ENCODE data around the gene USP38. TPM values are rescaled to one million over a fixed set of nuclear protein-coding genes. Genes with fewer than 3 reads are reported as not detected.
A peak's percentile ranks its signal among the peaks of the same experiment; 100 is the strongest.

USP38 gene
- total and polyA plus RNA-seq, 4 donors, result 4.9 to 18.4 (median 11.9) TPM

DNA sequence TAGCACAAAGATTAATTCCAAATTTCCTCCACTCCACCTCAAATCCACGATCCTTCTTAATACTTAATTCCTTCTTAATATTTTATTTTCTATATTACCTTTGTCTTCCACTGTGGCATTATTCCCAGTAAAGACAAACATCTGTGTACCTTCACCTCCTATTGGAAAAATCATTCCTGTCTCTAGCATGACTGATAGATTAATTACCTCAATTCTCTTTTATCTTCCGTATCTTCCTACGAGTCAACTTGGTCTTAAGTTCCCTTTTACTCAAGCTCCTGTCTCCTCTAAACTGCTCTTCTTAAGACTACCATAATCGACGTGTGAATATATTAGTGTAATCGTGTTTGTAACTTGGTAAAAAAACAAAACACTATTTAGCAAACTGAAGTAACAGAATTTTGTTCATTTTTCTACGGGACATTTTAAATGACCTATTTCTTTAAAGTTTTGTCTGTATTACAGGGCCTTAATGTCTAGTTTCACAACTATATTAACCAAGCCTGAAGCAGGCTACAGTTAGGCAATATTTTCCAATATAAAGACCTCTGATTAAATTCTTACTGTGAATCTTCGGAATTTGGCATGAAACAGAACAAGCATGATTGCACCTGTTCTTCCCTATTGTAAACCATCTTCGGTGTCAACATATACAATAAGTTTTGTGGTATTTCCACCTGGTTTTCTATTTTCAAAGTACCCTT lies 1.1 kb upstream of the USP38 start:
- Histone ChIP-seq H3K27me3 (ENCODE audit: control insufficient read depth in 1 of 2, insufficient read depth in 2 of 2, low read length in 1 of 2) (no peaks in the 10 kb centered on the region), H3K4me1 (ENCODE audit: control insufficient read depth in 1 of 2, insufficient read depth in 2 of 2, low read length in 2 of 2) (peaks cover 0 to 2% of the 10 kb centered on the region in 2 donors), H3K4me3 (ENCODE audit: low read length in 2 of 2) (peak overlapping the region; percentile 65 to 96), H3K9me3 (ENCODE audit: control insufficient read depth, low read length) (no peaks in the 10 kb centered on the region), H3K36me3 (ENCODE audit: control insufficient read depth in 1 of 2, insufficient read depth in 2 of 2, low read length in 1 of 2) (no peaks in the 10 kb centered on the region), H3K27ac (ENCODE audit: low read depth in 1 of 2, low read length in 2 of 2) (no peak overlapping the region)
- ATAC-seq (ENCODE audit: low FRiP score) (no peak), DNase-seq (no peak)
- 65 to 69% methylated on average over 9 of the region's 9 CpGs for WGBS, 2 donors
- intact Hi-C loops (cut with DNase I), result no loop called here

DNA sequence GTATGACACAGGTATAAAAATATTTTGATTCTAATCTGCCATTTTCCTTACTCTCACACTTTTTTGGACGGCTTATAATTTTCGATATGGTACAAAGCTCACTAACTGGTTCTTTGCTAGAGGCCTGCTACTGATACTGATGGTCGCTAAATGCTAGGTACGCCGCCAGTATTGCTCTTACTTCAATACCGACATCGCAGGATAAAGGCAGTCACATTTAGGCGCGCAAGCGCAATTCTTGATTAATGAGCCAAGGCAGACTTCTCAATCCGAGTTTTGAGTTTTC lies 557 bp upstream of the USP38 start:
- no peak for DNase-seq
- Histone ChIP-seq H3K27me3 (ENCODE audit: control insufficient read depth in 1 of 2, insufficient read depth in 2 of 2, low read length in 1 of 2) (no peaks in the 10 kb centered on the region), H3K4me1 (ENCODE audit: control insufficient read depth in 1 of 2, insufficient read depth in 2 of 2, low read length in 2 of 2) (peaks cover 0 to 2% of the 10 kb centered on the region in 2 donors), H3K9me3 (ENCODE audit: control insufficient read depth, low read length) (no peaks in the 10 kb centered on the region), H3K27ac (ENCODE audit: low read depth in 1 of 2, low read length in 2 of 2) (peak overlapping the region; percentile 23 to 77), H3K4me3 (ENCODE audit: low read length in 2 of 2) (peak overlapping the region; percentile 65 to 96), H3K36me3 (ENCODE audit: control insufficient read depth in 1 of 2, insufficient read depth in 2 of 2, low read length in 1 of 2) (no peaks in the 10 kb centered on the region)
- ATAC-seq (ENCODE audit: low FRiP score), result peak; percentile 31
- intact Hi-C loops (cut with DNase I), result no loop called here
- 0% methylated on average over 11 of the region's 11 CpGs for whole genome bisulfite sequencing, 2 donors

DNA sequence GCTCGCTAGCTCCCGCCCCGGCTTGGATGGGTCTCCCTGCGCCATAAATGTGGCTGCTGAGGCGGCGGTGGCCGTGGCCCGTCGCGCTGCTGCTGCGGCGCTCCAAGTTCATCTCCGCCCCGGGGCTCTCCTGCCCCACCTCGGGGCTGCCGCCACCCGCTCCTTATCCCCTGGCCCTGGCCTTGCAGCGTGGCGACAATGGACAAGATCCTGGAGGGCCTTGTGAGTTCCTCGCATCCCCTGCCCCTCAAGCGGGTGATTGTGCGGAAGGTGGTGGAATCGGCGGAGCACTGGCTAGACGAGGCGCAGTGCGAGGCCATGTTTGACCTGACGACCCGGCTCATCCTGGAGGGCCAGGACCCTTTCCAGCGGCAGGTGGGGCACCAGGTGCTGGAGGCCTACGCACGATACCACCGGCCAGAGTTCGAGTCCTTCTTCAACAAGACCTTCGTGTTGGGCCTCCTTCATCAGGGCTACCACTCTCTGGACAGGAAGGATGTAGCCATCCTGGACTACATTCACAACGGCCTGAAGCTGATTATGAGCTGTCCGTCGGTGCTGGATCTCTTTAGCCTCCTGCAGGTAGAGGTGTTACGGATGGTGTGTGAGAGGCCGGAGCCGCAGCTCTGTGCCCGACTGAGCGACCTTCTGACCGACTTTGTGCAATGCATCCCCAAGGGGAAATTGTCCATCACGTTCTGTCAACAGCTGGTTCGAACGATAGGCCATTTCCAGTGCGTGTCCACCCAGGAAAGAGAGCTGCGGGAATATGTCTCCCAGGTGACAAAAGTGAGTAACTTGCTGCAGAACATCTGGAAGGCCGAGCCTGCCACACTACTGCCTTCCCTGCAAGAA lies 763 bp downstream of the USP38 start:
- intact Hi-C loops (cut with DNase I), result no loop called here
- Histone ChIP-seq H3K27ac (ENCODE audit: low read depth in 1 of 2, low read length in 2 of 2) (peak overlapping the region; percentile 36 to 82), H3K9me3 (ENCODE audit: control insufficient read depth, low read length) (no peaks in the 10 kb centered on the region), H3K4me1 (ENCODE audit: control insufficient read depth in 1 of 2, insufficient read depth in 2 of 2, low read length in 2 of 2) (no peaks in the 10 kb centered on the region), H3K4me3 (ENCODE audit: low read length in 2 of 2) (peak overlapping the region; percentile 77 to 94), H3K27me3 (ENCODE audit: control insufficient read depth in 1 of 2, insufficient read depth in 2 of 2, low read length in 1 of 2) (no peaks in the 10 kb centered on the region), H3K36me3 (ENCODE audit: control insufficient read depth in 1 of 2, insufficient read depth in 2 of 2, low read length in 1 of 2) (no peaks in the 10 kb centered on the region)
- no peak for ATAC-seq (ENCODE audit: low FRiP score)
- 0% methylated on average over 49 to 50 of the region's 50 CpGs for WGBS, 2 donors
- DNase-seq, result peak in 1 of 2 donors; percentile 54

DNA sequence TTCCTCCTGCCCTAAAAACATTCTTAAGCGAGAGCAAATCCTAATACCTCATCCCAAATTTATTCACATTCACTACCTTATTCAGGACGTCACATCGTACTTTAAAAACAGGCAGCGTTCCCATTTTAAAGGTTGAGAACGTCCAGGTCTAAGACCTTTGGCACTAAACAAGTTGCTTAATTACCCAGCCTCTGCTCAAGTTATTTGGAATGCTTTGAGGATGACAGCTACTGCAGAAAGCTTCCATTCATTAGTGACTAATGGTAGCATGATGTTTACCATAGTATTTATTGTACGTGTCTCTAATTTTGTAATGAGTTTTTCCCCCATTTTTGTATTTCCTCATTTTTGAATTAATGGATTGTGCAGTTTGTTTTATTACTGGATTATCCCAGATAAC lies 1.5 kb downstream of the USP38 start:
- peak overlapping the region; percentile 77 to 94 for H3K4me3 ChIP-seq (ENCODE audit: low read length in 2 of 2)
- H3K36me3 ChIP-seq (ENCODE audit: control insufficient read depth in 1 of 2, insufficient read depth in 2 of 2, low read length in 1 of 2), result no peaks in the 10 kb centered on the region
- no peaks in the 10 kb centered on the region for H3K27me3 ChIP-seq (ENCODE audit: control insufficient read depth in 1 of 2, insufficient read depth in 2 of 2, low read length in 1 of 2)
- 1 to 2% methylated on average over 6 of the region's 6 CpGs for WGBS, 2 donors
- no peak overlapping the region for H3K27ac ChIP-seq (ENCODE audit: low read depth in 1 of 2, low read length in 2 of 2)
- H3K4me1 ChIP-seq (ENCODE audit: control insufficient read depth in 1 of 2, insufficient read depth in 2 of 2, low read length in 2 of 2), result no peaks in the 10 kb centered on the region
- intact Hi-C loops (cut with DNase I), result no loop called here
- H3K9me3 ChIP-seq (ENCODE audit: control insufficient read depth, low read length), result no peaks in the 10 kb centered on the region
- ATAC-seq (ENCODE audit: low FRiP score) (no peak), DNase-seq (no peak)

DNA sequence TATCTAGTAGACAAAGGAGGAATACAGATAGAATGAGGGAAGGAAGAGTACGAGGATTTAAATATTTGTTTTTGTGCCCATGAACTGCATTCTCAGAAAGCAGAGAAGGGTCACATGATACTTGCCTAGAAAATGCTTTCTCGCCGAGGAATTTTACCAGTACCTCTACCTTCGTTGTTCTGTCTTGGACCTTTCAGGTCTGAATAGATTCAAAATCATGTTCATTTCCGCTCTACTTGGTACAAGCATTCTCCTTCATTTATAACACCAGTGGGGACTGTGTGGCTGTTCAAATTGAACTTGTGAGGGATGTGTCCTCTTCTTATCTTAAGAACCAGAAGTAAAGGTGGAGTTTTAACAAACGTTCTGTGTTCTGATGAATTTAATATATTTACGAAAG lies 1.9 kb downstream of the USP38 start:
- no peak for DNase-seq
- 3 to 4% methylated on average over 7 of the region's 7 CpGs for WGBS, 2 donors
- Histone ChIP-seq H3K27me3 (ENCODE audit: control insufficient read depth in 1 of 2, insufficient read depth in 2 of 2, low read length in 1 of 2) (no peaks in the 10 kb centered on the region), H3K36me3 (ENCODE audit: control insufficient read depth in 1 of 2, insufficient read depth in 2 of 2, low read length in 1 of 2) (no peaks in the 10 kb centered on the region), H3K27ac (ENCODE audit: low read depth in 1 of 2, low read length in 2 of 2) (no peak overlapping the region), H3K4me1 (ENCODE audit: control insufficient read depth in 1 of 2, insufficient read depth in 2 of 2, low read length in 2 of 2) (no peaks in the 10 kb centered on the region), H3K4me3 (ENCODE audit: low read length in 2 of 2) (peak overlapping the region; percentile 77 to 94), H3K9me3 (ENCODE audit: control insufficient read depth, low read length) (no peaks in the 10 kb centered on the region)
- intact Hi-C loops (cut with DNase I), result no loop called here
- ATAC-seq (ENCODE audit: low FRiP score), result no peak

DNA sequence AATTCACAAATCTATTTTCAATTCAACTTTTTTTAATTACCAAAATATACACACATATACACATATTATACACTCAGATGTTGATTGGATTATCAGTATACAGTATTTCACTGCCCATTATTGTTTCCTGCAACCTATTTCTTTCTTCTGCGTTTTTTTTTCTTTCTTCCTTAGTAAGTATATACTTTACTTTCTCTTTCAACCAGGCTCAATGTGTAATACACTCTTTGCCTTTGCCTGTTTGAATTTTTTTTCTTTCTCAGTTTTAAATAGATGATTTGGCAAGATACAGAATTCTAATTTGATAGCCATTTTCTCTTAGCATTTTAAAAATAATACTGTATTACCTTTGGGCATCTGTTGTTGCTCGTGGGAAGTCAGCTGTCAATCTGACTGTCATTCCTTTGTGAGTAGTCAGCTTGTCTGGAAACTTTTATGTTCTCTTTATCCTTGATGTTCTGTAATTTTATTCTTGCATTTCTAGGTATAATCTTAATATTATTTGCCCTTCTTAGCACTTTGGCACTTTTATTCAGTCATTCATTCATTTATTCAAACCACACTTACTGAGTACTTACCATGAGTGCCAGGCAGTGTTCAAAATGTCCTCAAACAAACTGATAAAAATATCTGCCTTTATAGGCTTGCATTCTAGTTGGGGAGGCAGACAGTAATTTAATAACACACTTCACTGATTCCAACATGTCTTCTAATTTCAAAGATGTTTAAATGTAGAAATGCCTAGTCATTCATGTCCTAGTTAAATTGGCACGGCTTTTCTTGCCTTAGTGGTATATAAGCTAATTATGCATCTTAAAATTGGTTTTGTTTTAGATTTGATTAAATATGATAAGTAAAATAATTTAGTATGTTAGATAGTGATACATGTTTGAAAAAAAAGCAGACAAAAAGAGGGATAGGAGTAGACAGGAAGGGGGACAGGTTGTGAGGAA lies 3.7 kb downstream of the USP38 start:
- DNase-seq (no peak), ATAC-seq (ENCODE audit: low FRiP score) (no peak)
- no peaks in the 10 kb centered on the region for H3K4me1 ChIP-seq (ENCODE audit: control insufficient read depth in 1 of 2, insufficient read depth in 2 of 2, low read length in 2 of 2)
- no peaks in the 10 kb centered on the region for H3K27me3 ChIP-seq (ENCODE audit: control insufficient read depth in 1 of 2, insufficient read depth in 2 of 2, low read length in 1 of 2)
- H3K36me3 ChIP-seq (ENCODE audit: control insufficient read depth in 1 of 2, insufficient read depth in 2 of 2, low read length in 1 of 2), result no peaks in the 10 kb centered on the region
- H3K9me3 ChIP-seq (ENCODE audit: control insufficient read depth, low read length), result no peaks in the 10 kb centered on the region
- H3K4me3 ChIP-seq (ENCODE audit: low read length in 2 of 2), result peak overlapping the region in 1 of 2 donors; percentile 39
- H3K27ac ChIP-seq (ENCODE audit: low read depth in 1 of 2, low read length in 2 of 2), result no peak overlapping the region
- 41 to 46% methylated on average over 3 of the region's 3 CpGs for WGBS, 2 donors
- intact Hi-C loops (cut with DNase I), result no loop called here

DNA sequence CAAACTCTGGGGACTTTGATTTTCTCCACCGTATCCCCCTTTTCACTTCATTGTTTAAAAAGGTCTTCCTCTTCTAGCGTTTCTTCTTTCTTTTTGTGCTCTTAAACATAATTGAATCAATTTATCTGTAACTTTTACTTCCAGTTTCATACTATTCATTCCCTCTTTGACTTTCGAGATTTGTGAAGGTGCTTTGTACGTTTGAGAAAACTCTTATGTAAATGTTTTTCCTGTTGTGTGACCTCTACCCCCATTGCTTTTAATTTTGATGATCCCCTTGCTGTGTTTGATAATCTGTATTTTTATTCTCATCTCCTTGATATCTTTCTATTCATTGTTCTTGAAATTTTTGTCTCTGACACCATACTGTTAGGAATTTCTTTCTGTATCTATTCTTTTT lies 4.8 kb downstream of the USP38 start:
- Histone ChIP-seq H3K27ac (ENCODE audit: low read depth in 1 of 2, low read length in 2 of 2) (no peak overlapping the region), H3K27me3 (ENCODE audit: control insufficient read depth in 1 of 2, insufficient read depth in 2 of 2, low read length in 1 of 2) (no peaks in the 10 kb centered on the region), H3K4me3 (ENCODE audit: low read length in 2 of 2) (no peak overlapping the region), H3K36me3 (ENCODE audit: control insufficient read depth in 1 of 2, insufficient read depth in 2 of 2, low read length in 1 of 2) (no peaks in the 10 kb centered on the region), H3K9me3 (ENCODE audit: control insufficient read depth, low read length) (no peaks in the 10 kb centered on the region), H3K4me1 (ENCODE audit: control insufficient read depth in 1 of 2, insufficient read depth in 2 of 2, low read length in 2 of 2) (no peaks in the 10 kb centered on the region)
- DNase-seq, result no peak
- intact Hi-C loops (cut with DNase I), result no loop called here
- ATAC-seq (ENCODE audit: low FRiP score), result no peak
- 48 to 53% methylated on average over 4 of the region's 4 CpGs for WGBS, 2 donors

DNA sequence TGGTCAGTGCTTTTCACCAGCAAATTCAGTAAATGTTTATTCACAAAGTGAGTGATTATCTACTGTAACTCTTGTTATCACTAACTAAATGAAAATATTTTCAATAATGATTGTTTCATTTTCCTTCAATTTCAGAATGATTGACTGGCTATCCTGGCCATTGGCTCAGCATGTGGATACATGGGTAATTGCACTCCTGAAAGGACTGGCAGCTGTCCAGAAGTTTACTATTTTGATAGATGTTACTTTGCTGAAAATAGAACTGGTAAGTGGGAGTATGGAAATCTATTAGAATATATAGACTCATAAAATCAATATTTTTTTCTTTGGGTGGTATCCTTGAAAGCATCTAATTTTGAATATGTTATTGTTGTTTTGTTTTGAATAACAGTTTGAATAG lies 10.9 kb downstream of the USP38 start:
- Histone ChIP-seq H3K36me3 (ENCODE audit: control insufficient read depth in 1 of 2, insufficient read depth in 2 of 2, low read length in 1 of 2) (peaks cover 3 to 4% of the 10 kb centered on the region in 2 donors), H3K27ac (ENCODE audit: low read depth in 1 of 2, low read length in 2 of 2) (no peak overlapping the region), H3K27me3 (ENCODE audit: control insufficient read depth in 1 of 2, insufficient read depth in 2 of 2, low read length in 1 of 2) (no peaks in the 10 kb centered on the region), H3K4me3 (ENCODE audit: low read length in 2 of 2) (no peak overlapping the region), H3K4me1 (ENCODE audit: control insufficient read depth in 1 of 2, insufficient read depth in 2 of 2, low read length in 2 of 2) (no peaks in the 10 kb centered on the region), H3K9me3 (ENCODE audit: control insufficient read depth, low read length) (no peaks in the 10 kb centered on the region)
- ATAC-seq (ENCODE audit: low FRiP score) (no peak), DNase-seq (no peak)
- intact Hi-C loops (cut with DNase I), result no loop called here
